H9 (cell line): ENCODE measurements around the gene KCNJ11. TPM values are rescaled to one million over a fixed set of nuclear protein-coding genes. Genes with fewer than 3 reads are reported as not detected.

Experiments
- DNase-seq: peaks from one replicate; pipeline ENCODE4 v3.0.0-alpha.2; 2017
- H2AFZ ChIP-seq: one replicate; pipeline ENCODE4 v1.6.1; 2013; ENCODE audit warnings: mild to moderate bottlenecking, low read length, control low read depth, moderate library complexity
- H2AK5ac ChIP-seq: 2 replicates; pipeline ENCODE4 v1.6.1; 2013; ENCODE audit warnings: low read length, control low read depth, mixed read lengths; ENCODE audit not compliant: insufficient read length
- H2BK120ac ChIP-seq: one replicate; pipeline ENCODE4 v1.6.1; 2013; ENCODE audit warnings: low read depth, mild to moderate bottlenecking, low read length, control low read depth, inconsistent platforms; ENCODE audit not compliant: poor library complexity, severe bottlenecking
- H2BK12ac ChIP-seq: 2 replicates; pipeline ENCODE4 v1.6.1; 2013; ENCODE audit warnings: low read length, control low read depth, mixed read lengths, low read depth; ENCODE audit not compliant: insufficient read length
- H2BK15ac ChIP-seq: 2 replicates; pipeline ENCODE4 v1.6.1; 2013; ENCODE audit warnings: low read depth, low read length, control low read depth
- H2BK20ac ChIP-seq: one replicate; pipeline ENCODE4 v1.6.1; 2013; ENCODE audit warnings: low read depth, mild to moderate bottlenecking, low read length, control low read depth, inconsistent platforms; ENCODE audit not compliant: poor library complexity, severe bottlenecking
- H2BK5ac ChIP-seq: 2 replicates; pipeline ENCODE4 v1.6.1; 2013; ENCODE audit warnings: low read length, control low read depth, mixed read lengths; ENCODE audit not compliant: insufficient read length
- H3K14ac ChIP-seq: 2 replicates; pipeline ENCODE4 v1.6.1; 2013; ENCODE audit warnings: low read length, control low read depth; ENCODE audit not compliant: insufficient read depth
- H3K18ac ChIP-seq: 2 replicates; pipeline ENCODE4 v1.6.1; 2013; ENCODE audit warnings: low read depth, mild to moderate bottlenecking, mixed read lengths, low read length, control low read depth; ENCODE audit not compliant: insufficient read length
- H3K23ac ChIP-seq: 2 replicates; pipeline ENCODE4 v1.6.1; 2013; ENCODE audit warnings: low read length, control low read depth, mixed read lengths, low read depth; ENCODE audit not compliant: insufficient read length
- H3K23me2 ChIP-seq: 2 replicates; pipeline ENCODE4 v1.6.1; 2013; ENCODE audit warnings: low read depth, mild to moderate bottlenecking, mixed read lengths, low read length, control low read depth; ENCODE audit not compliant: insufficient read length, poor library complexity, severe bottlenecking
- H3K27ac ChIP-seq: 2 replicates; pipeline ENCODE4 v1.5.1; 2013; ENCODE audit warnings: low read length, control low read depth, mixed read lengths, low read depth; ENCODE audit not compliant: insufficient read length
- H3K27me3 ChIP-seq: 2 replicates; pipeline ENCODE4 v1.6.1; 2013; ENCODE audit warnings: low read length, control low read depth, inconsistent platforms; ENCODE audit not compliant: insufficient read depth
- H3K4ac ChIP-seq: 2 replicates; pipeline ENCODE4 v1.6.1; 2013; ENCODE audit warnings: low read depth, mild to moderate bottlenecking, control low read depth, inconsistent platforms, low read length, moderate library complexity
- H3K4me1 ChIP-seq: 2 replicates; pipeline ENCODE4 v1.6.1; 2013; ENCODE audit warnings: low read length, control low read depth, inconsistent platforms; ENCODE audit not compliant: insufficient read depth
- H3K4me2 ChIP-seq: 2 replicates; pipeline ENCODE4 v1.6.1; 2013; ENCODE audit warnings: low read length, control low read depth, mixed read lengths; ENCODE audit not compliant: insufficient read length, insufficient read depth
- H3K56ac ChIP-seq: 2 replicates; pipeline ENCODE4 v1.6.1; 2013; ENCODE audit warnings: low read depth, mild to moderate bottlenecking, mixed read lengths, low read length, control low read depth; ENCODE audit not compliant: insufficient read length
- H3K79me1 ChIP-seq: 2 replicates; pipeline ENCODE4 v1.6.1; 2013; ENCODE audit warnings: low read depth, mild to moderate bottlenecking, moderate library complexity, low read length, control low read depth, inconsistent platforms; ENCODE audit not compliant: insufficient read depth, poor library complexity, severe bottlenecking
- H3K79me2 ChIP-seq: 2 replicates; pipeline ENCODE4 v1.6.1; 2013; ENCODE audit warnings: low read length, control low read depth, inconsistent platforms; ENCODE audit not compliant: insufficient read depth
- H3K9ac ChIP-seq: 2 replicates; pipeline ENCODE4 v1.6.1; 2013; ENCODE audit warnings: low read length, control low read depth, mixed read lengths; ENCODE audit not compliant: insufficient read length; ENCODE audit errors: extremely low read depth
- H3K9me3 ChIP-seq: one replicate; pipeline ENCODE4 v1.6.1; 2013; ENCODE audit warnings: low read depth, low read length, inconsistent platforms; ENCODE audit not compliant: control insufficient read depth
- H3T11ph ChIP-seq: one replicate; pipeline ENCODE4 v1.6.1; 2013; ENCODE audit warnings: mild to moderate bottlenecking, low read length, control low read depth, inconsistent platforms
- H4K20me1 ChIP-seq: one replicate; pipeline ENCODE4 v1.6.1; 2013; ENCODE audit not compliant: control insufficient read depth, insufficient read length, insufficient read depth
- H4K5ac ChIP-seq: 2 replicates; pipeline ENCODE4 v1.6.1; 2013; ENCODE audit warnings: low read depth, mild to moderate bottlenecking, mixed read lengths, low read length, control low read depth; ENCODE audit not compliant: insufficient read length
- H4K8ac ChIP-seq: replicated peaks from 2 replicates; pipeline ENCODE4 v1.6.1; 2013; ENCODE audit warnings: low read length, control low read depth, mixed read lengths, low read depth; ENCODE audit not compliant: insufficient read length
- H4K91ac ChIP-seq: 2 replicates; pipeline ENCODE4 v1.6.1; 2013; ENCODE audit warnings: low read depth, mild to moderate bottlenecking, moderate library complexity, mixed read lengths, low read length, control low read depth; ENCODE audit not compliant: insufficient read length
- H3K27ac Mint-ChIP-seq, 3 experiments: 2 replicates in 2 of 3; 3 replicates in 1 of 3; pipeline ENCODE4 v1.8.0; 2020 to 2021; ENCODE audit warnings: mixed read lengths in 3 of 3, mild to moderate bottlenecking in 1 of 3, moderate library complexity in 1 of 3
- H3K27me3 Mint-ChIP-seq: 2 replicates; pipeline ENCODE4 v1.8.0; 2021; ENCODE audit warnings: low read depth, mild to moderate bottlenecking, moderate library complexity, mixed read lengths
- H3K36me3 Mint-ChIP-seq, 3 experiments: 2 replicates in 2 of 3; 3 replicates in 1 of 3; pipeline ENCODE4 v1.8.0; 2020 to 2021; ENCODE audit warnings: low read depth in 3 of 3, mixed read lengths in 3 of 3; ENCODE audit not compliant: insufficient read depth in 1 of 3
- H3K4me1 Mint-ChIP-seq, 2 experiments: 2 replicates each; pipeline ENCODE4 v1.8.0; 2020; ENCODE audit warnings: mixed read lengths in 2 of 2
- H3K4me3 Mint-ChIP-seq, 2 experiments: 2 replicates in 1 of 2; 3 replicates in 1 of 2; pipeline ENCODE4 v1.8.0; 2020 to 2021; ENCODE audit warnings: mild to moderate bottlenecking in 2 of 2, mixed read lengths in 2 of 2, moderate library complexity in 1 of 2
- H3K9me3 Mint-ChIP-seq, 2 experiments: 2 replicates in 1 of 2; 3 replicates in 1 of 2; pipeline ENCODE4 v1.8.0; 2020; ENCODE audit warnings: mild to moderate bottlenecking in 2 of 2, mixed read lengths in 2 of 2, moderate library complexity in 1 of 2
- CTCF ChIP-seq: fragments of 200-600 bp; sonication (generic); conservative IDR thresholded peaks from 3 replicates; pipeline ENCODE4 v1.8.0; 2021; ENCODE audit warnings: antibody characterized with exemption, mild to moderate bottlenecking
- whole genome bisulfite sequencing: extraction: QIAGEN DNeasy Blood & Tissue Kit; methylation state at CpG from one replicate; pipeline ENCODE4 v1.1.7; 2013; ENCODE audit warnings: missing lambda C conversion rate, low lambda C conversion rate, mixed read lengths; ENCODE audit not compliant: insufficient read length; ENCODE audit errors: extremely low coverage; 5-methylcytosine and 5-hydroxymethylcytosine counted together
- total RNA-seq: library from RNA; stranded (reverse); gene quantifications from 2 replicates; pipeline ENCODE4 v1.2.1, GENCODE V29; 2021

The KCNJ11 gene
- total RNA-seq, 1 experiment from 2014 or later, result 2.3 TPM

GRCh38 chr11:17430616-17431015 is 42.2 kb upstream of the KCNJ11 start:
- Mint-ChIP-seq H3K27me3 (peaks cover 14% of the 10 kb centered on the region), H3K36me3 (no peaks in the 10 kb centered on the region; a peak in 1 of 7 replicates)

More at GRCh38 chr11:17430616-17431015, 42.2 kb upstream of the KCNJ11 start:
- H4K20me1 ChIP-seq, result no peaks in the 10 kb centered on the region
- H3K14ac ChIP-seq, result no peak overlapping the region
- TF ChIP-seq CTCF, result no peak
- no peak overlapping the region for H3K4me2 ChIP-seq
- Mint-ChIP-seq H3K4me3 (no peak overlapping the region), H3K27ac (no peak overlapping the region), H3K4me1 (peaks cover 8 to 9% of the 10 kb centered on the region in 2 experiments), H3K9me3 (no peaks in the 10 kb centered on the region)
- no peak overlapping the region for H3K4ac ChIP-seq
- H3K27me3 ChIP-seq, result no peaks in the 10 kb centered on the region
- no peak overlapping the region for H4K5ac ChIP-seq
- no peak overlapping the region for H3K27ac ChIP-seq
- no CpG with 5 or more reads among the region's 13 CpGs for WGBS
- no peaks in the 10 kb centered on the region for H3K79me1 ChIP-seq
- H4K91ac ChIP-seq, result no peak overlapping the region
- H2BK20ac ChIP-seq, result no peak overlapping the region
- no peak overlapping the region for H2BK120ac ChIP-seq
- H3K4me1 ChIP-seq, result no peaks in the 10 kb centered on the region
- H2AFZ ChIP-seq, result no peak overlapping the region
- no peak overlapping the region for H2BK5ac ChIP-seq
- no peak overlapping the region for H2BK12ac ChIP-seq
- no peak overlapping the region for H3T11ph ChIP-seq
- H3K79me2 ChIP-seq, result no peaks in the 10 kb centered on the region
- DNase-seq, result no peak
- H4K8ac ChIP-seq, result no peak overlapping the region
- H3K9me3 ChIP-seq, result no peaks in the 10 kb centered on the region
- H3K56ac ChIP-seq, result no peak overlapping the region
- H3K18ac ChIP-seq, result no peak overlapping the region
- H2AK5ac ChIP-seq, result no peak overlapping the region
- H3K23me2 ChIP-seq, result no peaks in the 10 kb centered on the region
- no peak overlapping the region for H3K9ac ChIP-seq
- no peak overlapping the region for H3K23ac ChIP-seq
- H2BK15ac ChIP-seq, result no peak overlapping the region
